ENCODE results near the gene SDR42E2.
"Not testable (repeated sequence)": the region's sequence is repeated elsewhere in the genome, so short reads cannot be mapped to it uniquely, and the experiment has no call there.

Gene SDR42E2

GRCh38 chr16:22161999-22162655, at the start of gene SDR42E2:
SDR42E2 (plus strand) TSS chr16:22162506; CDS start chr16:22165583, 3,077 bp downstream.
- DNase-seq (ENCODE audit: low spot score) = no peak

GRCh38 chr16:22116095-22116700, 46.1 kb upstream of the SDR42E2 start:
- no peak for DNase-seq (ENCODE audit: low spot score)

DNA sequence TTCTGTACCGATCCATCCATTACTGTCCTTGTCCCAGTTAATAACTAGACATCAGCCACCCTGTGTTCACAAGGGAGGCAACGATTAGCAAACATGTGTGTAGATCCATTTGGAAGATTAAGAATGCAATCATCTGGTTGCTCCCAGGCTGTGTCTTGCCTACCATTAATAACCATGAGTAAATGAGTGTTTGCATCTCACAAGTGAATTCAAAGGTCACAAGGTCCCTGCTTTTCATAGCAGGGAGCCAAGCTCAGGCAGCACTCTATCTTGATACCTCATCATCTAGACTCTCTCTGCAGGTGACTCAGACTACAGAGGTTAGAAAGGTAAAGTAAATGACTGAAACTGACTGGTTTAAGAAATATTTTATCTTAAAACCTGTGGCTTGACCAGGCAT, 44.7 kb upstream of the SDR42E2 start:
- no peak for DNase-seq (ENCODE audit: low spot score)

- DNase-seq (ENCODE audit: low spot score) = no peak
Observed at GRCh38 chr16:22120440-22120839, 41.9 kb upstream of the SDR42E2 start.

GRCh38 chr16:22122239-22122638, 40.1 kb upstream of the SDR42E2 start:
- no peak for DNase-seq (ENCODE audit: low spot score)

- no peak for DNase-seq (ENCODE audit: low spot score)
Observed at GRCh38 chr16:22123146-22123545, 39.2 kb upstream of the SDR42E2 start.

DNA sequence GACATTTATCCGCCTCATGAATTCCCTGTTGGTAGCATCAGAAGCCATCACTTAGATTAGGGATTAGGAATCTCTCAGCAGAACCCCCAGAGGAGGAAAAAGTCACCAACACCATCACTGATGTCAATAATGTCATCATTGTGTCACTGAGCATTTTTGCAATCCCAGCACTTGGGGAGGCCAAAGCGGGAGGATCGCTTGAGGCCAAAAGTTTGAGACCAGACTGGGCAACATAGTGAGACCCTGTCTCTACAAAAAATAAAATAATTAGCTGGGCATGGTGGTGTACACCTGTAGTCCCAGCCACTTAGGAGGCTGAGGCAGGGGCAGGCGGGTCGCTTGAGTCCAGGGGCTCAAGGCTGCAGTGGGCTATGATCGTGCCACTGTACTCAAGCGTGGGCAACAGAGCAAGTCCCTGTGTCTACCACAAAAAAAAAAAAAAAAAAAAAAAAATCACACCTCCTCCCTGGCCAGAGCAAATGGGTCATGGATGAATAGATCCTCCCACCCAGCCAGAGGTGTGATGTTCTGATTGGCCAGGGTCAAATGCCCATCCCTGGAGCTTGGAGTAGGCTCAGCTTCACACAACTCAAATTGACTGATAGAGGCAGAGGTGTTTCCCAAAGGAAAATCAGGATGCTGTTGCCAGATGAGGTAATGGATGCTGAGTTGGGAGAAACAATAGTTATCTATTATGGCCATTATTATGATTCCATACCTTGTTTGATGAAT, 38.4 kb upstream of the SDR42E2 start:
- DNase-seq (ENCODE audit: low spot score) = no peak

GRCh38 chr16:22124583-22125284, 37.6 kb upstream of the SDR42E2 start:
- no peak for DNase-seq (ENCODE audit: low spot score)

- no peak for DNase-seq (ENCODE audit: low spot score)
Observed at GRCh38 chr16:22126037-22126558, 36.2 kb upstream of the SDR42E2 start.

- DNase-seq (ENCODE audit: low spot score) = not testable (repeated sequence)
Observed at GRCh38 chr16:22128537-22128936, 33.8 kb upstream of the SDR42E2 start.

GRCh38 chr16:22130528-22130927, 31.8 kb upstream of the SDR42E2 start:
- no peak for DNase-seq (ENCODE audit: low spot score)

DNA sequence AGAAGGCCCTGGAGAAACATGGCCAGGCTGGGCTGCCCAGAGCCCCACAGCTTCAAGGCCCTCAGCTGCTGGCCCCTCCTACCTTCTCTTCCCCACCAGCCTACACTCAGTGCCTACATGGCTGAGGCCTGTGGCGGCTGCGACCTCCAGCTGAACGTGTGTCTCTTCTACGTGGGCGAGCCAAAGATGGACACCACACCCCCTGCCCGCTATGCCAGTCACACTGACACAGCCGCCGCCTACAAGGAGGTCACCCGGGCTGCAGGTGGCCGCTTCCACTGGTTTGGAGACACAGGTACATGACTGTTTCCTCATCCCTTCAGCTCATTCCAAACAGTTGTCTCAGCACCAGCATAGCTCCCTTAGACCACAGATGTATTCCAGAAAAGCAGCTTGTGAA, 29.5 kb upstream of the SDR42E2 start:
- DNase-seq (ENCODE audit: low spot score) = no peak

GRCh38 chr16:22138482-22138881, 23.8 kb upstream of the SDR42E2 start:
- DNase-seq (ENCODE audit: low spot score) = no peak

- DNase-seq (ENCODE audit: low spot score) = no peak
Observed at GRCh38 chr16:22139008-22139407, 23.3 kb upstream of the SDR42E2 start.

DNA sequence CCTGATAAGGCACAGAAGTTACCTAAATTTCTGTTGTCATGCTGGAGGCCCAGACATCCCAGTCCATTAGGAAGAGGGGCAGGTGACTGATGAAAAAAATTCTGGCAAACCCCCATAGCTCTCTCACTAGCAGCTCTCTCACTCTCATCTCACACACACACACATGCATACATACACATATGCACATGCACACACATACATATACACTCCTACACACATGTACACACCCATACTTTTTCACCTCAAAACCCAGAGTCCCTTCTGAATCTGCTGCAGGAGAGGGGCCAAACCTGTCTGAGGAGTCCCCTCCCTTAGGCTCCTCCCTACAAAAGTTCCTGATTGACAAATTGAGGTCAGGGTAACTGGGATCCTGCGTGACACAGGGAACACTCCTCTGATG, 22.6 kb upstream of the SDR42E2 start:
- no peak for DNase-seq (ENCODE audit: low spot score)

DNA sequence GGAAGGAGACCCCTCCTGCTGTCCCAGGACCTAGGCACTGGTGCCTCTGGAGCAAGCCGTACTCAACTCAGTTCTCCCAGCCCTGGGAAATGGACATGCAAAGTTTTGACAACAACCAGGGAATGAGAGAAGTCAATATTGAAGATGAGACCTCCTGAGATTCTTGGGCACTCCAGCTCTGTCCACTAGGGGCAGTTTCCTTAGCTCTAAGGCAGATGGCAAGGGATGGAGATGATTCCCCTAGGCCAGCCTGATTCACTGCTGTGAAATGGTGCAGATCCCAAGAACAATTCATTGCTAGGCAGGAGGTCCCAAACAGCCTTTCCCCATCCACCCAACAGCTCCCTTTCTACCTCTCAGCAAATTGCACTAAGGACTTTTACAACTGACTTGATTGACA, 20.5 kb upstream of the SDR42E2 start:
- DNase-seq (ENCODE audit: low spot score) = peak; percentile 33

GRCh38 chr16:22144520-22144919, 17.8 kb upstream of the SDR42E2 start:
- no peak for DNase-seq (ENCODE audit: low spot score)

GRCh38 chr16:22147853-22148252, 14.5 kb upstream of the SDR42E2 start:
- no peak for DNase-seq (ENCODE audit: low spot score)

GRCh38 chr16:22151246-22151998, 10.9 kb upstream of the SDR42E2 start:
- no peak for DNase-seq (ENCODE audit: low spot score)

DNA sequence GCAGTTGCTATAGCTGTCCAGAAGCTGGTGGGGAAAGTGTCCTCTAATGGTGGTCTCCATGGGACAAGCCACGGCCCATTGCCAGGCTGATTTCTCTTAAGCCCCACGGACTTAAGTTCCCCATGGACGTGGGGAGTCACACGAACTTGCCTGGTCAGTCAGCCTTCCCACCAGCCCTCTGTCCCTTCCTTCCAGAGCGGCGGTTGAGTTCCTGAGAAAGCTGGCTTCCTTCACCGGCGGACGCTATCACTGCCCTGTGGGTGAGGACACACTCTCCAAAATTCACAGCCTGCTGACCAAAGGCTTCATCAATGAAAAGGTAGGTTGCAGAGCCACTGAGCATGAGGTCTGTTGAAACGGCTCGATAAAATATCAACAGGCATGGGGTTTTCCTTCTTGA, 10.0 kb upstream of the SDR42E2 start:
- DNase-seq (ENCODE audit: low spot score) = no peak

GRCh38 chr16:22153078-22153477, 9.2 kb upstream of the SDR42E2 start:
- DNase-seq (ENCODE audit: low spot score) = not testable (repeated sequence)

- DNase-seq (ENCODE audit: low spot score) = no peak
Observed at GRCh38 chr16:22161401-22161800, 905 bp upstream of the SDR42E2 start.

Data from HuH-7.5 (cell line).